Astrocyte (in vitro differentiated cells and primary cell): ENCODE results near the gene SLC6A19.

ENCODE experiments used
- CTCF ChIP-seq: IDR thresholded peaks from 2 replicates; pipeline ENCODE4 v1.5.1; 2011; ENCODE audit warnings: low read depth, mild to moderate bottlenecking, inconsistent platforms, low read length, moderate library complexity; ENCODE audit not compliant: insufficient read depth
- EZH2 ChIP-seq: IDR thresholded peaks from 2 replicates; pipeline ENCODE4 v1.6.1; 2012; ENCODE audit warnings: mild to moderate bottlenecking, low read length, inconsistent platforms; ENCODE audit not compliant: insufficient read depth

GRCh38 chr5:1226231-1226630 lies 24.8 kb downstream of the SLC6A19 start:
- no peak for TF ChIP-seq CTCF
- TF ChIP-seq EZH2 = no peak
